ENCODE measurements around the gene ARPC4.

DNA sequence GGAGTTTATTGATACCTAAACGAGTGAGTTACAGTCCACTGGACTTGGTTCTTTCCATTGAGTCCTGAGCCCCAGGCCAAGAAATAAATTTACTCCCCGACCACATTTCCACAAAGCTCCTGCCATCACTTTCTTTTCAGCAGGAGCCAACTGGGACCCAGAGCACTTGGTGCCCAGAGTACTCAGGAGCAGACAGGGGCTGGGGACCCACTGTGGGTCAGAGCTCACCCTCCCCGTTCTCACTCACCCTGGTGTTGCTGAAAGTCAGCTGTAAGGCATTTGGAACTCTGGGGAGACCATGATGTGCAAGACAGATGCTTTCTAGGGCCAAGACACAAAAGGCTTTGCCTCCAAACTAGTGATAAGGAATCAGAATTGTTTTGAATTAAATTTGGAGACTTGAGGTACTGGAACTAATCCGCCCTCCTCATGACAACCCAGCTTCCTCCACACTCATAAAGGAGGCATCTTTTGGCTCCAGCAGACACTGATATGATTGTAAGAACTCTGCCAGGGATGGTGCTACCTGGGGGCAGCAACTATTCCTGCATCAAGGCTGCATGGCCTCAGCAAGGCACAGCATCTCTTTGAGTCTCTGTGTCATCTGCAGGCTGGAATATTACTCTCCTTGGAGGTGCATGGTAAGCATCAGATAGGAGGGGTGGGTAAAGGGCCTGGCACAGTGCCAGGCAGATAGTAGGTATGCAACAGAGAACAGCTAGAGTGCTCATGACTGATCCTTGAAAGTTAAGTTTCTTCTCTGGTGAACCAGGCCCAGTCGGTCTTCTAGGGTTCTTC is 15.8 kb upstream of the ARPC4 start:
- TF ChIP-seq, protein P1, sequence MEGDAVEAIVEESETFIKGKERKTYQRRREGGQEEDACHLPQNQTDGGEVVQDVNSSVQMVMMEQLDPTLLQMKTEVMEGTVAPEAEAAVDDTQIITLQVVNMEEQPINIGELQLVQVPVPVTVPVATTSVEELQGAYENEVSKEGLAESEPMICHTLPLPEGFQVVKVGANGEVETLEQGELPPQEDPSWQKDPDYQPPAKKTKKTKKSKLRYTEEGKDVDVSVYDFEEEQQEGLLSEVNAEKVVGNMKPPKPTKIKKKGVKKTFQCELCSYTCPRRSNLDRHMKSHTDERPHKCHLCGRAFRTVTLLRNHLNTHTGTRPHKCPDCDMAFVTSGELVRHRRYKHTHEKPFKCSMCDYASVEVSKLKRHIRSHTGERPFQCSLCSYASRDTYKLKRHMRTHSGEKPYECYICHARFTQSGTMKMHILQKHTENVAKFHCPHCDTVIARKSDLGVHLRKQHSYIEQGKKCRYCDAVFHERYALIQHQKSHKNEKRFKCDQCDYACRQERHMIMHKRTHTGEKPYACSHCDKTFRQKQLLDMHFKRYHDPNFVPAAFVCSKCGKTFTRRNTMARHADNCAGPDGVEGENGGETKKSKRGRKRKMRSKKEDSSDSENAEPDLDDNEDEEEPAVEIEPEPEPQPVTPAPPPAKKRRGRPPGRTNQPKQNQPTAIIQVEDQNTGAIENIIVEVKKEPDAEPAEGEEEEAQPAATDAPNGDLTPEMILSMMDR (IDR thresholded peaks at IDR 0.05), result no peak
- TF ChIP-seq SMAD4 (CRISPR knock-in tag; IDR thresholded peaks at IDR 0.05), result no peak
- TF ChIP-seq, protein P2, sequence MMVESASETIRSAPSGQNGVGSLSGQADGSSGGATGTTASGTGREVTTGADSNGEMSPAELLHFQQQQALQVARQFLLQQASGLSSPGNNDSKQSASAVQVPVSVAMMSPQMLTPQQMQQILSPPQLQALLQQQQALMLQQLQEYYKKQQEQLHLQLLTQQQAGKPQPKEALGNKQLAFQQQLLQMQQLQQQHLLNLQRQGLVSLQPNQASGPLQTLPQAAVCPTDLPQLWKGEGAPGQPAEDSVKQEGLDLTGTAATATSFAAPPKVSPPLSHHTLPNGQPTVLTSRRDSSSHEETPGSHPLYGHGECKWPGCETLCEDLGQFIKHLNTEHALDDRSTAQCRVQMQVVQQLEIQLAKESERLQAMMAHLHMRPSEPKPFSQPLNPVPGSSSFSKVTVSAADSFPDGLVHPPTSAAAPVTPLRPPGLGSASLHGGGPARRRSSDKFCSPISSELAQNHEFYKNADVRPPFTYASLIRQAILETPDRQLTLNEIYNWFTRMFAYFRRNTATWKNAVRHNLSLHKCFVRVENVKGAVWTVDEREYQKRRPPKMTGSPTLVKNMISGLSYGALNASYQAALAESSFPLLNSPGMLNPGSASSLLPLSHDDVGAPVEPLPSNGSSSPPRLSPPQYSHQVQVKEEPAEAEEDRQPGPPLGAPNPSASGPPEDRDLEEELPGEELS (CRISPR knock-in tag; IDR thresholded peaks at IDR 0.05), result no peak
- no peak for TF ChIP-seq ZNF121 (CRISPR knock-in tag; IDR thresholded peaks at IDR 0.05)

All from WTC11 (cell line).